ENCODE measurements around the gene GIMAP8. TPM values are rescaled to one million over a fixed set of nuclear protein-coding genes. Genes with fewer than 3 reads are reported as not detected.

The GIMAP8 gene
- total RNA-seq, 1 donor from 2014 or later: not detected

GRCh38 chr7:150444674-150445365, 5.6 kb upstream of the GIMAP8 start:
- H3K79me2 ChIP-seq (ENCODE audit: low read depth): no peaks in the 10 kb centered on the region
- no peaks in the 10 kb centered on the region for H3K4me1 ChIP-seq
- no peak overlapping the region for H3K4me2 ChIP-seq
- H3K9me3 ChIP-seq (ENCODE audit: low read depth): peaks cover 3% of the 10 kb centered on the region
- DNase-seq (ENCODE audit: low spot score): no peak
- Mint-ChIP-seq H3K4me3 (no peak overlapping the region), H3K9me3 (peaks cover 17% of the 10 kb centered on the region), H3K36me3 (peaks cover 4% of the 10 kb centered on the region), H3K27ac (no peak overlapping the region), H3K27me3 (ENCODE audit: insufficient read depth, low read depth) (peaks cover 7% of the 10 kb centered on the region), H3K4me1 (peaks cover 2% of the 10 kb centered on the region)
- no peak overlapping the region for H3K27ac ChIP-seq
- H3K4me3 ChIP-seq: no peak overlapping the region
- no peaks in the 10 kb centered on the region for H3K36me3 ChIP-seq
- no peak overlapping the region for H2AFZ ChIP-seq (replicated peaks)
- TF ChIP-seq CTCF (IDR thresholded peaks at IDR 0.05) (no peak), EZH2 (IDR thresholded peaks at IDR 0.05) (no peak), EZH2phosphoT487 (IDR thresholded peaks at IDR 0.05) (no peak)
- no peaks in the 10 kb centered on the region for H4K20me1 ChIP-seq (ENCODE audit: low read depth)
- peaks cover 33% of the 10 kb centered on the region for H3K27me3 ChIP-seq
- H3K9ac ChIP-seq: no peak overlapping the region
- H3F3A ChIP-seq (ENCODE audit: low read depth): no peaks in the 10 kb centered on the region

- H3K4me1 ChIP-seq: no peaks in the 10 kb centered on the region
- no peaks in the 10 kb centered on the region for H3K9me3 ChIP-seq (ENCODE audit: low read depth)
- no peak overlapping the region for H3K4me2 ChIP-seq
- H3K27ac ChIP-seq: no peak overlapping the region
- no peak for DNase-seq (ENCODE audit: low spot score)
- H2AFZ ChIP-seq (replicated peaks): no peak overlapping the region
- H3F3A ChIP-seq (ENCODE audit: low read depth): no peaks in the 10 kb centered on the region
- Mint-ChIP-seq H3K36me3 (peaks cover 4% of the 10 kb centered on the region), H3K9me3 (peaks cover 15% of the 10 kb centered on the region), H3K4me3 (no peak overlapping the region), H3K27me3 (ENCODE audit: insufficient read depth, low read depth) (peaks cover 12% of the 10 kb centered on the region), H3K4me1 (peaks cover 10% of the 10 kb centered on the region), H3K27ac (no peak overlapping the region)
- TF ChIP-seq EZH2phosphoT487 (IDR thresholded peaks at IDR 0.05) (no peak), CTCF (IDR thresholded peaks at IDR 0.05) (no peak), EZH2 (IDR thresholded peaks at IDR 0.05) (no peak)
- H3K79me2 ChIP-seq (ENCODE audit: low read depth): no peaks in the 10 kb centered on the region
- no peak overlapping the region for H3K4me3 ChIP-seq
- H3K9ac ChIP-seq: no peak overlapping the region
- H3K36me3 ChIP-seq: no peaks in the 10 kb centered on the region
- H4K20me1 ChIP-seq (ENCODE audit: low read depth): no peaks in the 10 kb centered on the region
- H3K27me3 ChIP-seq: peaks cover 35% of the 10 kb centered on the region
These were observed 4.0 kb upstream of the GIMAP8 start for GRCh38 chr7:150446288-150446938.

GRCh38 chr7:150447966-150448788, 2.3 kb upstream of the GIMAP8 start:
- H2AFZ ChIP-seq (replicated peaks): peak overlapping the region; percentile 54

More at GRCh38 chr7:150447966-150448788, 2.3 kb upstream of the GIMAP8 start:
- no peaks in the 10 kb centered on the region for H3K79me2 ChIP-seq (ENCODE audit: low read depth)
- no peaks in the 10 kb centered on the region for H3K36me3 ChIP-seq
- peaks cover 17% of the 10 kb centered on the region for H3K4me1 Mint-ChIP-seq
- no peak overlapping the region for H3K4me3 Mint-ChIP-seq
- H3K36me3 Mint-ChIP-seq: no peaks in the 10 kb centered on the region
- H3F3A ChIP-seq (ENCODE audit: low read depth): no peaks in the 10 kb centered on the region
- no peaks in the 10 kb centered on the region for H4K20me1 ChIP-seq (ENCODE audit: low read depth)
- no peaks in the 10 kb centered on the region for H3K4me1 ChIP-seq
- peaks cover 2% of the 10 kb centered on the region for H3K9me3 Mint-ChIP-seq
- H3K4me2 ChIP-seq: no peak overlapping the region
- no peak for DNase-seq (ENCODE audit: low spot score)
- no peak overlapping the region for H3K27ac Mint-ChIP-seq
- TF ChIP-seq EZH2phosphoT487 (IDR thresholded peaks at IDR 0.05) (no peak), CTCF (IDR thresholded peaks at IDR 0.05) (no peak), EZH2 (IDR thresholded peaks at IDR 0.05) (no peak)
- H3K4me3 ChIP-seq: no peak overlapping the region
- H3K9ac ChIP-seq: no peak overlapping the region
- peaks cover 40% of the 10 kb centered on the region for H3K27me3 ChIP-seq
- no peaks in the 10 kb centered on the region for H3K9me3 ChIP-seq (ENCODE audit: low read depth)
- H3K27ac ChIP-seq: no peak overlapping the region
- H3K27me3 Mint-ChIP-seq (ENCODE audit: insufficient read depth, low read depth): peaks cover 12% of the 10 kb centered on the region
